Small intestine (tissue), 7 donors: Measurements from ENCODE around the gene EYS. TPM values are rescaled to one million over a fixed set of nuclear protein-coding genes. Genes with fewer than 3 reads are reported as not detected.
A peak's percentile ranks its signal among the peaks of the same experiment; 100 is the strongest.
"Not testable (repeated sequence)": the region's sequence is repeated elsewhere in the genome, so short reads cannot be mapped to it uniquely, and the experiment has no call there.

Experiments
- DNase-seq, 2 donors: peaks; one replicate each; pipeline versions ENCODE4 v3.0.0 to v3.0.0-alpha.2; 2013
- FAIRE-seq: peaks from 2 replicates; lab custom pipeline; 2012; peaks lifted over from hg19 to GRCh38; lab: Jason Lieb, UNC
- H3K27ac ChIP-seq, 3 donors: one replicate each; pipeline ENCODE4 v1.5.1; 2013; ENCODE audit warnings: low read length in 2 of 3, mild to moderate bottlenecking in 2 of 3, control low read depth in 1 of 3, inconsistent platforms in 1 of 3, low read depth in 1 of 3, moderate library complexity in 1 of 3
- H3K27me3 ChIP-seq, 3 donors: one replicate each; pipeline ENCODE4 v1.6.1; 2013; ENCODE audit warnings: low read length in 3 of 3, inconsistent platforms in 1 of 3; ENCODE audit not compliant: control insufficient read depth in 3 of 3, insufficient read depth in 3 of 3
- H3K36me3 ChIP-seq, 3 donors: one replicate each; pipeline ENCODE4 v1.6.1; 2013; ENCODE audit warnings: low read length in 3 of 3, inconsistent platforms in 1 of 3, low read depth in 1 of 3, mild to moderate bottlenecking in 1 of 3, moderate library complexity in 1 of 3; ENCODE audit not compliant: control insufficient read depth in 3 of 3, insufficient read depth in 2 of 3
- H3K4me1 ChIP-seq, 3 donors: one replicate each; pipeline ENCODE4 v1.6.1; 2013; ENCODE audit warnings: low read length in 2 of 3, inconsistent platforms in 1 of 3, low read depth in 1 of 3, mild to moderate bottlenecking in 1 of 3, moderate library complexity in 1 of 3; ENCODE audit not compliant: control insufficient read depth in 3 of 3, insufficient read depth in 2 of 3
- H3K4me3 ChIP-seq, 3 donors: one replicate each; pipeline ENCODE4 v1.5.1; 2013; ENCODE audit warnings: low read length in 3 of 3, control low read depth in 1 of 3, inconsistent platforms in 1 of 3, low read depth in 1 of 3, mild to moderate bottlenecking in 1 of 3, moderate library complexity in 1 of 3
- H3K9me3 ChIP-seq, 2 donors: one replicate each; pipeline ENCODE4 v1.6.1; 2013; ENCODE audit warnings: low read depth in 1 of 2, low read length in 1 of 2; ENCODE audit not compliant: control insufficient read depth in 2 of 2, insufficient read depth in 1 of 2
- WGBS, 3 donors: extraction: QIAGEN DNeasy Blood & Tissue Kit; methylation state at CpG; one replicate each; pipeline ENCODE4 v1.1.7; 2013; 5-methylcytosine and 5-hydroxymethylcytosine counted together
- polyA plus RNA-seq, 4 donors: library from polyadenylated mRNA; stranded (reverse) in 3 of 4; unstranded in 1 of 4; fragments of 200-250 nt in 3 of 4; fragments of 120-200 nt in 1 of 4; gene quantifications; one replicate each; pipeline versions ENCODE4 v1.2.1 to v1.2.3, GENCODE V29; 2013
- donor health status: healthy with polysubstance abuse.
- donor health status: control.
- donor health status: control.
- donor health status: Bipolar disorder and iron deficiency.
- donor health status: healthy.

Gene EYS
- polyA plus RNA-seq, 4 donors = 0.78 TPM; not detected in 3

- DNase-seq (no peak), FAIRE-seq (no peak)
- Histone ChIP-seq H3K36me3 (no peaks in the 10 kb centered on the region), H3K4me1 (peaks cover 0 to 19% (median 0%) of the 10 kb centered on the region in 3 donors), H3K9me3 (no peaks in the 10 kb centered on the region), H3K27ac (peak overlapping the region in 1 of 3 donors; percentile 87), H3K4me3 (no peak overlapping the region), H3K27me3 (no peaks in the 10 kb centered on the region)
Observed at GRCh38 chr6:63804381-63804956, 1902.6 kb downstream of the EYS start.

- 94 to 98% (median 96%) methylated on average over 2 of the region's 2 CpGs for WGBS, 3 donors
Observed at GRCh38 chr6:63803371-63803770, 1903.7 kb downstream of the EYS start.

GRCh38 chr6:63802606-63803206 lies 1904.3 kb downstream of the EYS start:
- no peaks in the 10 kb centered on the region for H3K36me3 ChIP-seq
- no peaks in the 10 kb centered on the region for H3K27me3 ChIP-seq
- H3K9me3 ChIP-seq = no peaks in the 10 kb centered on the region
- no peak overlapping the region for H3K27ac ChIP-seq
- peak; percentile 55 for FAIRE-seq
- WGBS, 3 donors = 46 to 58% (median 51%) methylated on average over 2 of the region's 2 CpGs
- H3K4me3 ChIP-seq = no peak overlapping the region
- H3K4me1 ChIP-seq = peaks cover 0 to 19% (median 0%) of the 10 kb centered on the region in 3 donors
- DNase-seq = peak; percentile 36 to 47

More at GRCh38 chr6:63803371-63803770, 1903.7 kb downstream of the EYS start:
- FAIRE-seq = no peak
- no peaks in the 10 kb centered on the region for H3K9me3 ChIP-seq
- H3K27ac ChIP-seq = no peak overlapping the region
- peaks cover 0 to 19% (median 0%) of the 10 kb centered on the region in 3 donors for H3K4me1 ChIP-seq
- H3K27me3 ChIP-seq = no peaks in the 10 kb centered on the region
- H3K36me3 ChIP-seq = no peaks in the 10 kb centered on the region
- DNase-seq = no peak
- no peak overlapping the region for H3K4me3 ChIP-seq

GRCh38 chr6:63800386-63800785 lies 1906.6 kb downstream of the EYS start:
- not testable (repeated sequence) for H3K36me3 ChIP-seq, H3K27me3 ChIP-seq, H3K9me3 ChIP-seq, DNase-seq, H3K4me1 ChIP-seq, FAIRE-seq, H3K27ac ChIP-seq, H3K4me3 ChIP-seq
- 74 to 88% (median 84%) methylated on average over 7 of the region's 7 CpGs for whole genome bisulfite sequencing, 3 donors

- Histone ChIP-seq H3K27me3 (no peaks in the 10 kb centered on the region), H3K27ac (no peak overlapping the region), H3K4me1 (peaks cover 0 to 7% (median 0%) of the 10 kb centered on the region in 3 donors), H3K36me3 (no peaks in the 10 kb centered on the region), H3K9me3 (no peaks in the 10 kb centered on the region), H3K4me3 (no peak overlapping the region)
- FAIRE-seq = no peak
- WGBS, 3 donors = 77 to 80% (median 77%) methylated on average over 9 of the region's 9 CpGs
- no peak for DNase-seq
Observed at GRCh38 chr6:63799813-63800212, 1907.2 kb downstream of the EYS start.

- no peak for FAIRE-seq
- Histone ChIP-seq H3K4me1 (peaks cover 0 to 2% (median 0%) of the 10 kb centered on the region in 3 donors), H3K9me3 (no peaks in the 10 kb centered on the region), H3K4me3 (no peak overlapping the region), H3K27me3 (no peaks in the 10 kb centered on the region), H3K36me3 (no peaks in the 10 kb centered on the region), H3K27ac (no peak overlapping the region)
- 58 to 85% (median 79%) methylated on average over 1 of the region's 1 CpG for WGBS, 3 donors
- no peak for DNase-seq
Observed at GRCh38 chr6:63799313-63799712, 1907.7 kb downstream of the EYS start.

GRCh38 chr6:63798378-63798777 lies 1908.6 kb downstream of the EYS start:
- no peak for FAIRE-seq
- no peak overlapping the region for H3K27ac ChIP-seq
- no peak for DNase-seq
- H3K27me3 ChIP-seq = no peaks in the 10 kb centered on the region
- no peak overlapping the region for H3K4me3 ChIP-seq
- no peaks in the 10 kb centered on the region for H3K36me3 ChIP-seq
- H3K4me1 ChIP-seq = peaks cover 0 to 7% (median 0%) of the 10 kb centered on the region in 3 donors
- no peaks in the 10 kb centered on the region for H3K9me3 ChIP-seq

GRCh38 chr6:63797721-63798120 lies 1909.3 kb downstream of the EYS start:
- FAIRE-seq = no peak
- Histone ChIP-seq H3K4me3 (no peak overlapping the region), H3K36me3 (no peaks in the 10 kb centered on the region), H3K9me3 (no peaks in the 10 kb centered on the region), H3K27me3 (no peaks in the 10 kb centered on the region), H3K27ac (no peak overlapping the region), H3K4me1 (peaks cover 0 to 7% (median 0%) of the 10 kb centered on the region in 3 donors)
- DNase-seq = no peak

GRCh38 chr6:63795826-63796225 lies 1911.2 kb downstream of the EYS start:
- Histone ChIP-seq H3K9me3 (no peaks in the 10 kb centered on the region), H3K4me3 (no peak overlapping the region), H3K27me3 (no peaks in the 10 kb centered on the region), H3K27ac (no peak overlapping the region), H3K36me3 (no peaks in the 10 kb centered on the region), H3K4me1 (peaks cover 0 to 13% (median 0%) of the 10 kb centered on the region in 3 donors)
- 86 to 93% (median 93%) methylated on average over 3 of the region's 3 CpGs for WGBS, 3 donors
- FAIRE-seq = no peak
- DNase-seq = no peak
